HepG2 (cell line): ENCODE measurements around the gene TMEM182. TPM values are rescaled to one million over a fixed set of nuclear protein-coding genes. Genes with fewer than 3 reads are reported as not detected.

Experiments
- MYC ChIP-seq: sonication (generic); formaldehyde crosslinking; IDR thresholded peaks from 2 replicates; pipeline ENCODE4 v1.9.0; 2021; ENCODE audit warnings: missing genetic modification reagents, borderline replicate concordance
- NFE2L2 ChIP-seq: fragments of 150-350 bp; IDR thresholded peaks from 2 replicates; pipeline ENCODE4 v1.6.1; 2014; ENCODE audit warnings: low read length
- NFKB2 ChIP-seq: sonication (generic); formaldehyde crosslinking; IDR thresholded peaks from 2 replicates; pipeline ENCODE4 v1.4.0; 2020; ENCODE audit warnings: missing genetic modification reagents, borderline replicate concordance
- SPEN ChIP-seq: sonication (generic); formaldehyde crosslinking; IDR thresholded peaks from 2 replicates; pipeline ENCODE4 v1.5.1; 2020; ENCODE audit warnings: low read depth, mild to moderate bottlenecking, missing genetic modification reagents
- STAT5B ChIP-seq: sonication (generic); formaldehyde crosslinking; IDR thresholded peaks from 2 replicates; pipeline ENCODE4 v1.4.0; 2020; ENCODE audit warnings: missing genetic modification reagents
- TEAD3 ChIP-seq: optimal IDR thresholded peaks from 2 replicates; pipeline ENCODE3; 2016; ENCODE audit warnings: borderline replicate concordance
- YEATS2 ChIP-seq: sonication (generic); formaldehyde crosslinking; IDR thresholded peaks from 2 replicates; pipeline ENCODE4 v1.4.0; 2020; ENCODE audit warnings: missing genetic modification reagents, borderline replicate concordance
- ZNF318 ChIP-seq: sonication (generic); formaldehyde crosslinking; IDR thresholded peaks from 2 replicates; pipeline ENCODE4 v1.4.0; 2020; ENCODE audit warnings: mild to moderate bottlenecking, missing genetic modification reagents
- ZNF547 ChIP-seq: sonication (generic); formaldehyde crosslinking; IDR thresholded peaks from 2 replicates; pipeline ENCODE4 v1.5.1; 2020; ENCODE audit warnings: mild to moderate bottlenecking, missing genetic modification reagents
- ZNF564 ChIP-seq: sonication (generic); formaldehyde crosslinking; IDR thresholded peaks from 2 replicates; pipeline ENCODE4 v1.8.1; 2023; ENCODE audit warnings: mild to moderate bottlenecking, missing genetic modification reagents
- ZNF75D ChIP-seq: sonication (generic); formaldehyde crosslinking; IDR thresholded peaks from 2 replicates; pipeline ENCODE4 v1.8.1; 2023; ENCODE audit warnings: missing genetic modification reagents, mild to moderate bottlenecking, borderline replicate concordance
- polyA plus RNA-seq, 8 experiments: library from polyadenylated mRNA; depleted of rRNA in 3 of 8; stranded (reverse) in 7 of 8; unstranded in 1 of 8; fragments of >200 nt; fragmentation: Illumina TruSeq in 4 of 8; extraction: Trizol in 4 of 8; gene quantifications; 2 replicates each; pipeline versions ENCODE4 v1.2.1 to v1.2.3, GENCODE V29; 2011 to 2016; ENCODE audit warnings: low read depth in 4 of 8, missing spikeins in 1 of 8, mixed read lengths in 1 of 8; ENCODE audit not compliant: insufficient read depth in 1 of 8
- total RNA-seq, 5 experiments: library from RNA; depleted of rRNA; stranded (reverse); fragments of >200 nt; fragmentation: Illumina TruSeq; extraction: Trizol; gene quantifications; 2 replicates each; pipeline ENCODE4 v1.2.3, GENCODE V29; 2016; ENCODE audit warnings: low read depth in 1 of 5
- TF ChIP-seq, protein P1 (sequence below), 2 experiments: fragments of 450-650 bp in 1 of 2; sonication (generic) in 1 of 2; formaldehyde crosslinking in 1 of 2; IDR thresholded peaks; 2 replicates each; pipeline versions ENCODE4 v1.6.1 to v1.8.0; 2016 to 2022; ENCODE audit warnings: antibody characterized with exemption in 1 of 2, mild to moderate bottlenecking in 1 of 2, missing genetic modification reagents in 1 of 2

TMEM182 gene
- total and polyA plus RNA-seq, 2 of the 13 experiments (the other 11 are each of a cell fraction or from before 2014, with no cell fraction given), result 8.7 to 8.9 TPM

DNA sequence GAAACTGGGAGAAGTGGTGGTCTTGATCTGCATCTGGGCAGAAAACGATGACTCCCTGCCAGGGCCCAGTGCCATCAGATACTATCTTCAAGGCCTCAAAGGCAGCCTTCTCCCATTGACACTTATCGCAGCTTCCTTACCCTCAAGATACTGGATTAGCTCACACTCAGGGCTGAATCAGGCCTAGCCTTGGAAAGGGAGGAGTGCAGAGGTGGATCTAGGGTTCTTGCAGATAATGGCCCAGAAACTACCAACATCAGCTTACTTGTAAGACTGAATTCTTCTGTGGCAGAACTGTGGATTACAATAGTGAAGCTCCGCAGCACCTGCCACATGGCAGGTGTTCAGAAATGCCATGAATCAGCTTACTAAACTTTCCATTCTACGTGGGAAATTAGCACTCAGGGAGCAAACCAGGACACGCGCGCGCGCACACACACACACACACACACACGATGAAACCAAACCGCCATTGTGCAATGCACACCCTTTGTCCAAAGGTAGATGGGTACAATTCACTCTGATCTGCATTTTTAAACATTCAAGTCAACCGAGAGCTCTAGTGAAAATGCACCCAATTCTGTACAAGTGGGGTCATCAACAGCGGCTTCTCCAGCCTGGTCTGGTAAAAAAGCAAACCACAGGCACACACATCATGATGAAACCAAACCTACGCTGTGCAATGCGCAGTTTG is 26.3 kb upstream of the TMEM182 start (continued):
- TF ChIP-seq, protein P1, sequence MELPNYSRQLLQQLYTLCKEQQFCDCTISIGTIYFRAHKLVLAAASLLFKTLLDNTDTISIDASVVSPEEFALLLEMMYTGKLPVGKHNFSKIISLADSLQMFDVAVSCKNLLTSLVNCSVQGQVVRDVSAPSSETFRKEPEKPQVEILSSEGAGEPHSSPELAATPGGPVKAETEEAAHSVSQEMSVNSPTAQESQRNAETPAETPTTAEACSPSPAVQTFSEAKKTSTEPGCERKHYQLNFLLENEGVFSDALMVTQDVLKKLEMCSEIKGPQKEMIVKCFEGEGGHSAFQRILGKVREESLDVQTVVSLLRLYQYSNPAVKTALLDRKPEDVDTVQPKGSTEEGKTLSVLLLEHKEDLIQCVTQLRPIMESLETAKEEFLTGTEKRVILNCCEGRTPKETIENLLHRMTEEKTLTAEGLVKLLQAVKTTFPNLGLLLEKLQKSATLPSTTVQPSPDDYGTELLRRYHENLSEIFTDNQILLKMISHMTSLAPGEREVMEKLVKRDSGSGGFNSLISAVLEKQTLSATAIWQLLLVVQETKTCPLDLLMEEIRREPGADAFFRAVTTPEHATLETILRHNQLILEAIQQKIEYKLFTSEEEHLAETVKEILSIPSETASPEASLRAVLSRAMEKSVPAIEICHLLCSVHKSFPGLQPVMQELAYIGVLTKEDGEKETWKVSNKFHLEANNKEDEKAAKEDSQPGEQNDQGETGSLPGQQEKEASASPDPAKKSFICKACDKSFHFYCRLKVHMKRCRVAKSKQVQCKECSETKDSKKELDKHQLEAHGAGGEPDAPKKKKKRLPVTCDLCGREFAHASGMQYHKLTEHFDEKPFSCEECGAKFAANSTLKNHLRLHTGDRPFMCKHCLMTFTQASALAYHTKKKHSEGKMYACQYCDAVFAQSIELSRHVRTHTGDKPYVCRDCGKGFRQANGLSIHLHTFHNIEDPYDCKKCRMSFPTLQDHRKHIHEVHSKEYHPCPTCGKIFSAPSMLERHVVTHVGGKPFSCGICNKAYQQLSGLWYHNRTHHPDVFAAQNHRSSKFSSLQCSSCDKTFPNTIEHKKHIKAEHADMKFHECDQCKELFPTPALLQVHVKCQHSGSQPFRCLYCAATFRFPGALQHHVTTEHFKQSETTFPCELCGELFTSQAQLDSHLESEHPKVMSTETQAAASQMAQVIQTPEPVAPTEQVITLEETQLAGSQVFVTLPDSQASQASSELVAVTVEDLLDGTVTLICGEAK (IDR thresholded peaks at IDR 0.05), result no peak
- TF ChIP-seq, protein P1 (CRISPR knock-in tag; IDR thresholded peaks at IDR 0.05), result no peak
- TF ChIP-seq STAT5B (CRISPR knock-in tag) (no peak), ZNF547 (CRISPR knock-in tag) (no peak), ZNF564 (CRISPR knock-in tag) (0 out of 2 replicates have a peak, but pooled peaks have one; percentile 7), MYC (CRISPR knock-in tag) (peak; percentile 61), YEATS2 (peak; percentile 31), ZNF318 (CRISPR knock-in tag) (no peak), NFKB2 (CRISPR knock-in tag) (no peak), ZNF75D (CRISPR knock-in tag) (no peak), SPEN (CRISPR knock-in tag) (no peak), NFE2L2 (no peak), TEAD3 (CRISPR knock-in tag) (no peak)
